HG02763 (cell line): Measurements from ENCODE around the gene SUN5.

Experiments
- ATAC-seq: cut with Tn5 transposase; IDR thresholded peaks from one replicate; pipeline ENCODE4 v1.9.1; 2021; ENCODE audit warnings: mild to moderate bottlenecking, moderate library complexity; ENCODE audit not compliant: unreplicated experiment

Gene SUN5

DNA sequence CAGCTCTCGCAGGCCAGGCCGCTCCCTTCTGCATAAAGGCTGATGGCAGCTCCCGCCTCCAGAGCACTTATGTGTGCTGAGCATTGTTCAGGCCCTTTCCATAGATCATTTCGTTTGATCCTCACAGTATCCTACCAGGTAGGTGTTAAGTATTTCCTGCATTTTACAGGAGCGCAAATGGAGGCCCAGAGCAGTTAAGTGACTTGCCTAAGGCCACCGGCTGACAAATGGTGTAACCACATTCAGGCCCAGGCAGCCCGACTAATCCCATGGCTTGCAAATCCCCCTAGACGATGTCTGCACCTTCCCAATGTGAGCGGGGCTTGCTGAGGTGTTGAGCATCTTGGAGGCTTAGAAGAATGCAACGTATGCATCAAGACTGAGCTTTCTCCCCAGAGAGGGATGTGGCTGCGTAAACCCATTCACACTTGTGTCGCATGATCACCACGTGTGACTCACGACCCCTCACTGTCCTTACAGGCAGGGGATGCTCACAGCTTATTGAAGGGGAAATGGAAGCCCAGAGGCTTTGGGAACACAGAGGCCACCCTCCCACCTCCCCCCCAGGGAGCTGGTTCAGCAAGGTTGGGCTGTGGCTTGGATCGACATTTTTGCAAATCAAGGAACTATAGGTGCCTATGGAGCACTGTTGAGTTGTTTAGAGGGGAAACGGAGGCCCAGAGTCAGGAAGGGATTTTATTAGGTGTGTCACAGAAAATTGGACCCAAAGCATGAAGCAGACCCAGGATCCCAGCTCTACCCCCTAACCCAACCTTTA is 10.3 kb upstream of the SUN5 start:
- ATAC-seq = no peak

DNA sequence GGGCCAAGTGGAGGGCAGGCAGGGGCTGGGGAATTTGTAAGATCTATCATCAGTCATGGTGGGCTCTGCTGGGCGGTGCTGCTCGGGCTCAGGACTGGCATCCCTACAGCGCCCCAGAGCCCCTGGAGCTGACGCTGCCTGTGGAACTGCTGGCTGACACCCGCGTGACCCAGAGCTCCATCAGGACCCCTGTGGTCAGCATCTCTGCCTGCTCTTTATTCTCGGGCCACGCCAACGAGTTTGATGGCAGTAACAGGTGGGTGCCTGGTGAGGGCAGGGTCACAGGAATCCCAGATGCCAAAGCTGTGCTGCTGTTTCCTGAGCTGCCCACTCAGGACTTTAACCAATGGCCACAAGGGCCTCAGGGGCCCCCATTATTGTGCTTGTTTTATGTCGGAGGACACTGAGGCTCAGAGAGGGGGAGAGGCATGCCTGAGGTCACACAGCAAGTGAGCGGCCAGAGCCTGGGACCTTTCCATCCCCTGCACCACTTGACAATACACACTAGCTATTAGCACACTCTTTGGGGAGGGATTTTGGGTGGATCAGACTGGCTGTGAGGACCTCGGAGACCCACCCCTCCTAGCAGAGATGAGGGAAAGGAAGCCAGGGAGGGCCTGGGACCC is 9.6 kb upstream of the SUN5 start:
- no peak for ATAC-seq

DNA sequence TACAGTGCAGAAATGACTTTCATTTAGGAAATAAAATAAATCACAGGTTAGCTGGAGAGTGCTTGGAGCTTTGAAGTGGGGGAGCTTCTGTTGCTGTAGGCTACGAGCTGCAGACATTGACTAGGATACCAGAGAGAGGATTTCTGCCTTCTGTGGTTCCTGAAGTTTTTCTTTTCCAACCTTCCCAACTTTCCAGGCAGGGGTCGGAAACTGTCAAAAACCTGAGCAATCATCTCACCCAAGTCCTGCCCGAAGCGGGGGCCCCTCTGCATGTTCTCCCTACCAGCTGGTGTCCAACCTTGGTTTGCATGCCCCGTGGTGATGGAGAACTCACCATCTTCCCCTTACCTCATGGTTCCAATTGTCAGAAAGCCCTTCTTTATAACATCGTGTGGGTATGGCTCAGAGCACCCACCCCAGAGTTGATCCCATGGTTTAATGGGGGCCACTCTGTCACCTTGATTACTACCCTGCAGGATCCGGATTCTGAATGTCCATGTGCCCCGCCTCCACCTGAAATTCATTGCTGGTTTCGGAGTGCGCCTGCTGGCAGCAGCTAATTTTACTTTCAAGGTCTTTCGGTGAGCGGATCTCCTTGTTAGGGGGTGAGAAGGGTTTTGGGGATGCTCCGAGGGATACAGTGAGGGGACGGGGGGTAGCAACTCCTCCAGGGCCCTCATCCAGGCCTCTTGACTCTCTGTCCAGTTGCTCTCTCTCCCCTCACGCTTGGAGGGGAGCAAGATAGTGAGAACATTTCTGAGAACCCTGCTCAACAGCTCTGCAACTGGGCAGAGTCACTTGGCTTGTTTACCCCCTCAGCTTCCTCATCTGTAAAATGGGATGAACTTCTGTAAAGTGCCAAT is 8.3 kb upstream of the SUN5 start:
- ATAC-seq = no peak

DNA sequence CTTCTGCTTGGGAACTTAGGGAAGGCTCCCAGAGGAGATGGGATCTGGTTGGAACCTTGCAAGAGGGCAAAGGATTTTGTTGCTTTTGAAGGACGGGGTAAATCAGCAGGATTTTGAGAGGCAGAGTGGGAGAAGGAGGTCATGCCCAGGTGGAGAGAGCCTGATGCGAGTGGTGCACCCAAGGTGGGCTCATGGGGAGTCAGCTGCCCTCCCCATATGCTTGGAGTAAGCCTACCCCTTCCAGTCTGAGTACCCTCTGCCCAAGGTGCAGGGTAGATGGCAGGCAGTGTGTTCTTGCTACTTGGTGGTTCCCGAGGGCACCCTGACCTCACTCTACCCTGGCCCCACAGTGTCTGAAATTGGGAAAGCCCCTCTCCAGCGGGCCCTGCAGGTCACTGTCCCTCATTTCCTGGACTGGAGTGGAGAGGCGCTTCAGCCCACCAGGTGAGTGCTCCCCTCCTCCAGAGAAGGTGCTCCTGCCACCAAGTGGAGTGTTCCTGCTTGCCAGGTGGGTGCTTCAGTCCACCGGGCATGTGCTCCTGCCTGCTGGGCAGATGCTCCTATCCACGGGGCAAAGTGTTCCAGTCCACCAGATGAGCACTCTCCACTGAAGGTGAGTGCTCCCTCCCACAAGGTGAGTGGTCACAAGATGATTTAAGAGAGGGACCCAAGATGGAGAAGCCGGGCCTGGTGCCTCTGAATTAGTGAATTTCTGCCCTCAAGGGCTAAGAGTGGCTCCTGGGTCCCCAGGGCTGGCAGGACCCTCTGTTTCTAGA is 6.6 kb upstream of the SUN5 start:
- no peak for ATAC-seq

DNA sequence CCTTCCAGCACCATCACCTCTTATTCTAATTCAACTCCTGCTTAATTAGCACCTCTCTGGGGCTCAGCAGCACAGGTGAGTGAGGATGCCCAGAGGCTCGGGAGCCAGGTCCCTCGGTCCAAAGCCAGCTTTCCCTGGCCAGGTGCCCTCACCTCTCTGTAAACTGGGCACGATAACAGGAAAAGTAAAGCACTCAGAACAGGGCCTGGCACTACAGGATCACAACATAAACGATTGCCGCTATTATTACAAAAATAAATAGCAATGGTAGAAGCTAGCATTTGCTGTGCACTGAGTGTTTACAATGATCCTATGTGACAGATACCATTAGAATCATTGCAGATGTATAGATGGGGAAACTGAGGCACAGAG is 5.9 kb upstream of the SUN5 start:
- ATAC-seq = no peak

DNA sequence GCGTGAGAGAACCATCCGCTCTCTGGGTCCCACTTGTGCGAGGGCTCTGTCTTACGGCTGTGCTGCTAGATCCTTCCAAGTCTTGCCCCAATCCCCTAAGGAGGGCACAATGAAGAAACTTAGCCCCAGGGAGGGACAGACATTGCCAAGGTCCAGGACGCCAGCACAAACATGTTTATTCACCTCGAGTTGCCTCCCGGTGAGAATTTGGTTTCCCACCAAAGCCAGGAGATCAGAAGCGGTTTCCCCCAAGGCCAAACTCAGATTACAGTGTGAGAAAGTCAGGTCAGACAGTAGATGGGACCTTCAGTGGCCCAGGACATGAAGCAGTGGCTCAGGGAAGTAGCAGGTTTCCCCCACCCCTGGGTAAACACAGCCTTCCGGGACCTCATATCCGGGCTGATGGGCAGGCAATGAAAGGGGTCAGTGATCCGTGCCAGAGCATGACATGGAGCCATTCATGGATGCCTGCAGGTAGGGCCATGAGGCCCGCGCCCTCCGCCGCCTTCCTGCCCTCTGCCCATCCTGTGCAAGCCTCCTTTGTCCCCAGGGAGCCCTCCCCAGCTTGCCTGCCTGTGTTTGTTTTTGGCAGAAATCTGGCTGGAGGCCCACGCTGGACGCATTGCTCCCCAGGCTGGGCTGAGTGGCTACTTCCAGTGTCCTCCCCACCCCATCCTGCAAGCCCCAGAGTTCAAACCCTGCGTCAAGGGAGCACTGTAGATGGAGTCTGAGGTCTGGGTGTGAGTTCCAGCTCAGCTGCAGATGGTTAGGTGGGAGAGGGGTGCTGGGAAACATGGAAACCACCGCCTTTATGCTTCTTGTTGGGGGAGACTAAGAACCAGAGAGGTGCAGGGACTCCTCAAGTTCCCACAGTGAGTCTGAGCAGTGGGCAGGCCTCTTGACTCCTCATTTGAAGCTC is 5.2 kb upstream of the SUN5 start:
- ATAC-seq = no peak

DNA sequence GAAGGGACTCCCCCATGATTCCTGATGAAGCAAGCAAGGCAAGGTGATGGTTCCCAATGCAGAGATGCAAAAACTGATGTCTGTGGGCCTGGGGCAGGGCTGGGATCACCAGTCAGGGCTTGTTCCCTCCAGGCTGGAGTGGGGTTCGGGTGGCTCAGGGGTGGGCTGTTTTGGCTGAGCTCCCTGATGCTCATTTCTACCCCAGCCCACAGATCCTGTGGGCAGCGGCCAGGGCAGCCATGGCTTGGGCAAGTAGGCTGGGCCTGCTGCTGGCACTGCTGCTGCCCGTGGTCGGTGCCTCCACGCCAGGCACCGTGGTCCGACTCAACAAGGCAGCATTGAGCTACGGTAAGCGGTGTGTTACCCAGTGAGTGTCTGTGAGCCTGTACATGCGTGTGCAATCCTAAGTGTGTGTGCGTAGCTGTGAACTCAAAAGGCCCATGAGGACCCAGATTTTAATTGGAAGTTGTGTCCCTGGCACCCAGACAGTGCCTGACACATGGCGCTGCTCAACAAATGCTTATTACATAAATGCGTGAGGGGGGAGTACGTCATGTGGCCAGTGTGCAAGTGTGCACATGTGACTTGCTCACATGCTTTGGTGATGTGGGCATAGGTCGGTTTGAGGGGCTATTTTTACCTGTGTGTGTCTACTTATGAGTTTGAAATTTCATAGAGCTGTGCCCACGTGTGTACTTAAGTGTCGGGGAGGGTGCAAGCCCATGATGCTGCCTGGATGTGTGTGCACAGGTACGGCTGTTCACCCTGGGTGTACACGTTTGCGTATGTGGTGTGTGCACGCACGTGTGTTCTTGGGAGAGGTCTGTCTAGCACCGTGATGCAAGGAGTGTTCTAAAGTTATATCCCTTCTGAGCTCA is 4.3 kb upstream of the SUN5 start:
- no peak for ATAC-seq

DNA sequence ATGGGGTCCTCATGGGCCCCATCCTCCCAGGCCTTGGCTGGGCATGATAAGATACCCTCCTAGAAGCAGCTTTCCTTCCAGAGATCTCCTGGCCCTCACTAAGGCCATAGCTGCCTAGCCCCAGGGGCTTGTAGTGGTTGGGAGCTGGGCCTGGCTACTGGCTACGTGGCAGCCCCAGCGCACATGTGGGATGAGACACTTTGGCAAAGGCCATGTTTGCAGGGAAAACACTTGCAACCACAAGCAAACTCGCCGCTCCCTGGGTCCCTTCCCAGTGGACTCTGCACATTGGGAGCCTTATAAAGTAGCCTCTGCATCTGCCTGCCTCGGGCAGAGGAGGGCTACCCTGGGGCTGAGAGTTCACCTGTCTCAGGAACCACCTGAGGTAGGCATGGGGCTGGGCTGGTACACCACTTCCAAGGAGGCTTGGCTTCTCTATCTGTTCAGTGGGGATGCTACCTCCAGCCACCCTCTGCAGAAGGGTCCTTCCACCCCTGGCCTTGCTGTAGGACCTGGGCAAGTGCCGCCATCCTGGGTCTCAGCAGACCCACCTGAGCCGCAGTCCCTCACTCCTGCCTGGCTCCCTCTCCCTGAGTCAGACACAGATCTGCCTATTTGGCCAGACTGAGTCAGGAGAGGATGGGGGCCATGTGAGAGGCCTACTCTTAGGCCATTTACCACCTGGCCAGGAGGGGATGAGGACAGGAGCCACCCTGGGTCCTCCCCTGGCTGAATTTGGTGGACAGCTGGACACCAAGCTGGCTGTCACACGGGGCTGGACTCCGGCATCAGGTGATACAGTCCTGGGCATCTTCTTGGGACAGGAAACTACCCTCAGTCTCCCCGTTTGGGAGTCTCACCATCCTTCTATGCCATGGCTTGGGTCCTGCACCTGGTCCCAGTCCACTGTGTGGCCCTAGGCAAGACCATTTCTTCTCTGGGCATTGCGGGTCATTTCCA is 3.4 kb upstream of the SUN5 start, which contains the start of gene BPIFB2:
Gene BPIFB2 (plus strand): TSS at position 329 of the 960 bp plus-strand sequence. CDS start 871 bp downstream, outside the sequence.
- no peak for ATAC-seq

DNA sequence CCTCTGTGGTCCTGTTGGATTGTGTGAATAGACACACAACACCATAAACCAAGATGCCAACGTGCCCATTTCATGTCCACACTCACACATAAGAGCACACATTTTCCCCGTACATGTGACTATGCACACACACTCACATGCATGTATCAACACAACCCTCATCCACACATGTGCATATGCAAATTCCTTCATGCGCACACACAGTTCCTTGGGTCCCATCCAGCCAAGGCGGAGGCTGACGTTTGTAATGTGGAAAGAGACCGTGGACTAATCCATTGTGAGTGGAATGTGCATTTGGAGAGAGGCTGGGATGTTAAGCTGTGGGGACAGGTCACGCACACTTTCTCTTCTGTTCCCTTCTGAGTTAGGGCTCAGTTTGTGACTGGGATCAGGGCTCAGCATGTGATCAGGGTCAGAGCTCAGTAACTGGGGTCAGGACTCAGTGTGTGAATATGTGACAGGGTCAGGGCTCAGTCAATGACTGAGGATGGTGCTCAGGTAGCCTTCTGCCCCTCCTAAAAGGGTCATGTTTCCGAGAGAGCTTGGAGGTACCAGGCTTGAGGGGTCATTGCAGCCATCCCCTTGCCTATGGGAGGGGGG is 2.6 kb upstream of the SUN5 start:
- no peak for ATAC-seq

DNA sequence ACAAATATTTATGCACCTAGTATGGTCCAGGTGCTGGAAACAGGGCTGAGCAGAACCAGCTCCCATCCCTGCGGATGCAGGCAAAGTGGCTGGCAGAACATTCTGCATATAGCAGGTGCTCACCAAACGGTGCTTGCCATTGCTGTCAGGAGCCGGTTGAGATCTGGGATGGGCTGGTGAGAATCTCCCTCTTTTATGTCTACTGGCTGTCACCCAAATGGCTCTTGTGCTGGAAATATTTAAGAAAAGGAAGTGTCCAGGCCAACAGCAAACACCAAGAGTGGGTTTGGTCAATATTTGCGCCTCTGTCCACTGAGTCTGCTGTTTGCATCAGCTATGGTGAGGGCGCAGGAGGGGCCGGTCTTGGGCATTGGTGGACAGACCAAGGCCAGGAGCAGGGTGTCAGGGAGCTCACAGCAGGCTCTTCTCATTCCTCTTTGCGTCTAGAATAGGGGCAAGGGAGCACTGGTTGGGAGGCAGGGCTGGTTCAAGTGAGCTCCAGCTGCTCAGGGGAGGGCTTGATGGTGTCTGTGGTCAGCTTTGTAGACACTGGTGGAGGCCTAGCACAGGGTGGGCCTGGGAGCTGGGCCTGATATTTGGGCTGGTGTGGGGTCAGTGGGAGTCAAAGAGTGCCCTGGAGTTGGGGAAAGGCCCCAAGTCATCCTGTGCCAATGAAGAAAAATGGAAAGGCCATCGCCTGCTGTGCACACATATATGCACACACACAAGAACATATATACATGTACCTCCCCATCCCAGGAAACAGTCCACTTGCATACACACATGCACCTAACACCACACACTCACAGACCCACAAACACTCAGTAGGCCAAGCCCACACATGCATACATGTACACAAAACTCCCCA is 1.9 kb upstream of the SUN5 start:
- ATAC-seq = no peak

DNA sequence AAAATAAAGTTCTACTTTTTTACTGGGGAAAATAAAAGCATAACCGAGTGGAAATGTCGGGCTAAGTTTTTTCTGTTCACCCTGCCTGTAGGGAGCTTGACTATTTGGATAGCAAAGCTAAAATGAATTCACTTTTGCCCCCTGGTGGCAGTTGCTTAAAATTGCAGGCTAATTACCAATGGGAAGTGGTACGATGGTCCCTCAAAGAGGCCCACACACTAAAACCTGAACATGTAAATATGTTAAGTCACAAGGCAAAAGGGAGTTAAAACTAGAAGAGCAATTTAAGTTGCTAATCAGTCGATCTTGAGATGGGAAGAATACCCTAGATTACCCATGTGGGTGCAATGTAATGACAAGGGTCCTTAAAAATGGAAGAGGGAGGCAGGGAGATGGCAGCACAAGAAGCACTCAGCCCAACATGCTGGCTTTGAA is 916 bp upstream of the SUN5 start:
- no peak for ATAC-seq

DNA sequence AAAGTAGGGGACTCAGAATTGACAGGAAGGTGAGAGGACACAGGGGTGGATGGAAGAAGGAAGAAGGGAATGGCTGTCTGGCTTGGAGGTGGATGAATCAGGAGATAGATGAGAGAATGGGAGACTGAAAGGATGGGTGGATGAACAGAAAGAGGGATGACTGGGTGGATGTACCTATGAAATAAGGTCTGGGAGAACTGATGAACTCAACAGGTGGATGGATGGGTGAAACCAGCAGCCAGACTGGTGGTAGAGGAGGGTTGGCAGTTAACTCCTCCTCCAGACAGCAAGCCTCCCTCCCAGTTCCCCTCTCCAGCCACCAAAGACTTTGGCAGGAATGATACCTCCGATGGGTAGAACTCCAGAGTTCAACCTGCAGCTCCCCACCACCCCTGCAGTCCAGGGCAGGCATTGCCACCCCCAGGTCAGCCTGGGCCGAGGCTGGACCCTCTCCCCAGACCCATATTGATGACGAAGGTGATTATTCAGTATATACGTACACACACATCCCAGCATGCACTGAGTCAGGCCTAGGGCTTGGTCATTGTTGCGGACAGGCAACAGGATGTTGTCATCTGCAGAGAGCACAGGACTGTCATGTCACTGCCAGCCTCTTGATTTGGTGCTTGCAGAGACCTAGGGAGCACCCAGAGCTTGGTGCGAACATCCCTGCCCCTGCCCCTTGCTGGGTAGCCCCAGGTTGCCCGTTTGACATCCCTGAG is 2.0 kb downstream of the SUN5 start:
- ATAC-seq = no peak

DNA sequence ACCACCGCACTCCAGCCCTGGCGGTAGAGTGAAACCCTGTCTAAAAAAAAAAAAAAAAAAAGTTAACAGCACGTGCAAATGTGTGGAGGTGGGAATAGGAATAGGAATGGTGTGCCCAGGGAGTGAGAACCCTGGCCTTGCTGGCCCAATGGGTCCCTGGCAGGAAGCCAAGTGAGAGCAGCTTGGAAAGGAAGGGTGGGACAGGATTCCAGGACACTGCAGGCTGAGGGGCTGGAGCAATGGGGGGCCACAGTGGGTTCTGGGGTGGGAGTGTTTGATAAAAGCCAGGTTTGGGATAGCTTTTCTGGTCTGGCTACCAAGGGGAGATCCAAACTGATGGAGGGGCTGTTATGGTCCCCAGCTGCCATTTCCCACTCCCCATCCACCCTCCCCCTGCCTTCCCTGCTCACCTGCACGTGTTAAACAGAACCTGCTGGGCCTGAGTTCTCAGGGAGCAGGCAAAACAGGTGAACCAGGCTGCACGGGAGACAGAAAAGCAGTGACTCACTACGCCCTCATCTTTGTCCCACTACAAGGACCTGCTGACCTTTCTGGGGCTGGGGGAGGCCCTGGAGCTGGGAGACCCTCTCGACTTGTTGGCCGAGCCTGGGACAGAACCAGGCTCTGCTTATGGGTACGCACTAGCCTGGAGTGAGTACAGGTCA is 3.3 kb downstream of the SUN5 start:
- no peak for ATAC-seq

DNA sequence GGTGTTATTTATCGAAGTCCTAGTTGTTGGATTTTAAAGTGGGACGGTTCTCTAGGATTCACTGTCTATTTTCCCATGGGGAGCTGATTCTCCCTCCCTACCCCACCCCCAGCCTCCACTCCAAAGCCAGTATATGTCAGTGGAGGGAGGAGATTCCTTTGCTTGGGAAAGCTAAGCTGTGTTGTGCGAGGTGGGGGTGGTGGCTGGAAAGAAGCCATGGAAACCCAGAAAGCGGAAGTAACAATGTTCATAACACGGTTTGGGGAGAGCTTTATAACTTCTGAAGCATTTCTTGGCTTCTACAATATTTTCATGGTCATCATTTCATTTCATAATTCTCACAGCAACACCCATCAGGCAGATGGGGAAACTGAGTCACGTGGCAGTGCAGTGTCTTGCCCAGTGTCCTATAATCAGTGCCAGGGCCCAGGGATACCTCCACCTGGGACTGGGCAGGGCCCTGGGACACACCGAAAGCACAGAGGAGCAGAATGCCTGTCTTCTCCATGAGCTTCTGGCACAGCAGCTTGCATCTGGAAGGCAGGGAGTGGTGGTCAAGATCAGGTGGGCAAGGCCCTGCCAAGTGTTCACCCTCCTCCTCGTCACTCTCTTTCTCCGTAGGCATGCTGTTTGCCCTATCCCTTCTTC is 4.5 kb downstream of the SUN5 start:
- ATAC-seq = no peak

DNA sequence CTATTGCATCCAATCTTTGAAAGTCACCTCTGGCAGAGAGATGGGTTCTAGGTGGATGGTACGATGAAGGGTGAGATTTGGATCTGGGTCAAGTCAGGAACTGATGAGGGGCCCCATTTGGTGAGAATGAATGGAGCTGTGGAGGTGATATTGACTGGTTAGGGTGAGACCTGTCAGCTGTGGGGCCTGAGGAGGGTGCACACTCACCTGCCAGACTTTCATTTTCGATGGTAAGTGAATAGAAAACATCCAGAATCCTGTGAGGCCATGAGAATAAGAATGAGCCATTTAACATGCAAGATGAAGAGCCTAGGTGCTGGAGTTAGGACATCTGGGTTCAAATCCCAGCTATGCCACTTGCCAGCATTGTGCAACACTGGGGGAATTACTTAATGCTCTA is 6.8 kb downstream of the SUN5 start:
- ATAC-seq = no peak
